HEK293 (cell line): ENCODE measurements around the gene HUNK.
"Not testable (repeated sequence)": the region's sequence is repeated elsewhere in the genome, so short reads cannot be mapped to it uniquely, and the experiment has no call there.

Experiments
- CTCF ChIA-PET: fragments of 350-600 bp; formaldehyde crosslinking; extraction: SDS; loops from one replicate; lab custom pipeline; 2021; ENCODE audit warnings: antibody characterized with exemption; lab: Yijun Ruan, JAX
- POLR2A ChIA-PET: fragments of 300-600 bp; formaldehyde crosslinking; extraction: SDS; loops from one replicate; lab custom pipeline; 2020; ENCODE audit warnings: antibody characterized with exemption, inconsistent platforms; lab: Yijun Ruan, JAX
- H3K27ac ChIP-seq: fragments of 200-500 bp; sonication (Bioruptor generic); 2 replicates; pipeline ENCODE4 v1.5.1; 2014; ENCODE audit warnings: low read depth, low read length, control low read depth, inconsistent platforms; ENCODE audit errors: extremely low read depth
- H3K36me3 ChIP-seq, 2 experiments: fragments of 200-500 bp in 1 of 2; sonication (Bioruptor generic) in 1 of 2; 1 replicate in 1 of 2; 2 replicates in 1 of 2; pipeline ENCODE4 v1.5.1; 2014 to 2017; ENCODE audit warnings: inconsistent platforms in 2 of 2, low read length in 2 of 2; ENCODE audit not compliant: control insufficient read depth in 2 of 2, insufficient read depth in 1 of 2
- H3K4me1 ChIP-seq: fragments of 200-500 bp; sonication (Bioruptor generic); 2 replicates; pipeline ENCODE4 v1.5.1; 2014; ENCODE audit warnings: mild to moderate bottlenecking, low read length, inconsistent platforms; ENCODE audit not compliant: control insufficient read depth, insufficient read depth
- H3K4me3 ChIP-seq: 2 replicates; pipeline ENCODE4 v1.5.1; 2011; ENCODE audit warnings: low read depth, mild to moderate bottlenecking, control low read depth, low read length, moderate library complexity
- H3K9me3 ChIP-seq: fragments of 200-500 bp; sonication (Bioruptor generic); 2 replicates; pipeline ENCODE4 v1.5.1; 2014; ENCODE audit warnings: low read depth, low read length, inconsistent platforms; ENCODE audit not compliant: control insufficient read depth, insufficient read depth
- CTCF ChIP-seq: fragments of 450-650 bp; formaldehyde crosslinking; IDR thresholded peaks from 2 replicates; pipeline ENCODE4 v1.5.1; 2016; ENCODE audit warnings: missing biosample characterization, missing genetic modification characterization
- GFI1B ChIP-seq: fragments of 450-650 bp; formaldehyde crosslinking; IDR thresholded peaks from 2 replicates; pipeline ENCODE4 v1.5.1; 2016; ENCODE audit warnings: missing biosample characterization, missing genetic modification characterization
- HOXA7 ChIP-seq: sonication (generic); formaldehyde crosslinking; IDR thresholded peaks from 2 replicates; pipeline ENCODE4 v1.8.1; 2022; ENCODE audit warnings: missing genetic modification reagents, borderline replicate concordance
- MYNN ChIP-seq: fragments of 450-650 bp; formaldehyde crosslinking; IDR thresholded peaks from 2 replicates; pipeline ENCODE4 v1.5.1; 2016; ENCODE audit warnings: missing biosample characterization, missing genetic modification characterization, borderline replicate concordance
- PRDM6 ChIP-seq: fragments of 450-650 bp; formaldehyde crosslinking; IDR thresholded peaks from 2 replicates; pipeline ENCODE4 v1.5.1; 2017; ENCODE audit warnings: missing biosample characterization, missing genetic modification characterization
- SCRT1 ChIP-seq: fragments of 450-650 bp; formaldehyde crosslinking; IDR thresholded peaks from 2 replicates; pipeline ENCODE4 v1.5.1; 2016; ENCODE audit warnings: missing biosample characterization, missing genetic modification characterization, borderline replicate concordance
- ZNF132 ChIP-seq: fragments of 450-650 bp; formaldehyde crosslinking; IDR thresholded peaks from 2 replicates; pipeline ENCODE4 v1.5.1; 2017; ENCODE audit warnings: missing biosample characterization, missing genetic modification characterization, borderline replicate concordance
- ZNF24 ChIP-seq: fragments of 450-650 bp; formaldehyde crosslinking; IDR thresholded peaks from 2 replicates; pipeline ENCODE4 v1.5.1; 2016; ENCODE audit warnings: missing biosample characterization, missing genetic modification characterization
- ZNF292 ChIP-seq: fragments of 450-650 bp; formaldehyde crosslinking; IDR thresholded peaks from 2 replicates; pipeline ENCODE4 v1.5.1; 2016; ENCODE audit warnings: low read depth, missing biosample characterization, missing genetic modification characterization, borderline replicate concordance
- ZNF341 ChIP-seq: fragments of 450-650 bp; formaldehyde crosslinking; IDR thresholded peaks from 2 replicates; pipeline ENCODE4; 2016; ENCODE audit warnings: low read depth, missing biosample characterization, missing genetic modification characterization
- ZNF37A ChIP-seq: fragments of 450-650 bp; IDR thresholded peaks from 2 replicates; pipeline ENCODE4 v1.5.1; 2018; ENCODE audit warnings: missing biosample characterization, missing genetic modification characterization
- ZNF394 ChIP-seq: fragments of 450-650 bp; formaldehyde crosslinking; IDR thresholded peaks from 2 replicates; pipeline ENCODE4 v1.5.1; 2016; ENCODE audit warnings: missing biosample characterization, missing genetic modification characterization, mild to moderate bottlenecking, moderate library complexity, borderline replicate concordance
- ZNF416 ChIP-seq: fragments of 450-650 bp; formaldehyde crosslinking; IDR thresholded peaks from 2 replicates; pipeline ENCODE4 v1.5.1; 2016; ENCODE audit warnings: missing biosample characterization, missing genetic modification characterization
- ZNF501 ChIP-seq: fragments of 450-650 bp; formaldehyde crosslinking; IDR thresholded peaks from 2 replicates; pipeline ENCODE4 v1.5.1; 2016; ENCODE audit warnings: missing biosample characterization, missing genetic modification characterization
- ZNF514 ChIP-seq: fragments of 450-650 bp; formaldehyde crosslinking; IDR thresholded peaks from 2 replicates; pipeline ENCODE4 v1.5.1; 2016; ENCODE audit warnings: missing biosample characterization, missing genetic modification characterization
- ZNF560 ChIP-seq: fragments of 450-650 bp; formaldehyde crosslinking; IDR thresholded peaks from 2 replicates; pipeline ENCODE4 v1.5.1; 2017; ENCODE audit warnings: missing biosample characterization, missing genetic modification characterization, borderline replicate concordance
- ZNF621 ChIP-seq: fragments of 450-650 bp; formaldehyde crosslinking; IDR thresholded peaks from 2 replicates; pipeline ENCODE4 v1.5.1; 2017; ENCODE audit warnings: missing biosample characterization, missing genetic modification characterization
- ZNF660 ChIP-seq: fragments of 450-650 bp; IDR thresholded peaks from 2 replicates; pipeline ENCODE4 v1.5.1; 2018; ENCODE audit warnings: missing biosample characterization, mild to moderate bottlenecking, missing genetic modification characterization
- ZNF677 ChIP-seq: fragments of 450-650 bp; IDR thresholded peaks from 2 replicates; pipeline ENCODE4 v1.5.0; 2018; ENCODE audit warnings: missing biosample characterization, mild to moderate bottlenecking, missing genetic modification characterization, moderate library complexity
- TF ChIP-seq, protein P1 (sequence below): fragments of 450-650 bp; formaldehyde crosslinking; IDR thresholded peaks from 2 replicates; pipeline ENCODE4 v1.5.1; 2016; ENCODE audit warnings: missing biosample characterization, missing genetic modification characterization
- TF ChIP-seq, protein P2 (sequence below): fragments of 450-650 bp; formaldehyde crosslinking; IDR thresholded peaks from 2 replicates; pipeline ENCODE4 v1.5.1; 2016; ENCODE audit warnings: missing biosample characterization, missing genetic modification characterization, borderline replicate concordance

Gene HUNK

DNA sequence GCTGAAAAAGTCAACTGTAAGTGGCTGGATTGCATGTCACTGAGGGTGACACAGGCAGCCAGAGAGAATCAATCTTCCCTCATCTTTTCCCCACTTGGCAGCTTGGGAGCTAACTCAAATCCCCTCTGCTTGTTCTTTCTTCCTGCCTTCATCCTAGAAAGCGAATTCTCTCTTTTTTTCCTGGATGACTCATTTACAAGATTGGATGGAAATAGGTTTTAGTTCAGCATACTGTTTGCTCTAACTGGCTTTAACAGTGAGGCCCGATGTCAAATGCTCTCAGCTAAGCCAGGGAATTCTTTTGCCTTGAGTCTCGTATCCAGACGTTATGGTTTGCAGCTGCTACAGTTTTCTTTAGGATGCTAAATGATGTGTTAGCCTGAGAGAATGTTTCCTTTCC lies 72.7 kb downstream of the HUNK start:
- H3K9me3 ChIP-seq = no peaks in the 10 kb centered on the region
- peaks cover 0 to 28% of the 10 kb centered on the region in 2 experiments; a peak in 2 of 3 replicates for H3K36me3 ChIP-seq
- CTCF ChIA-PET = interaction anchor here (0.8 to 1.5 kb wide), 2 partner anchors 12 to 46 kb away, joined by 3 to 4 read pairs; no protein-coding TSS in a partner anchor
- H3K4me1 ChIP-seq = no peaks in the 10 kb centered on the region; the same call in none of the 2 replicates
- POLR2A ChIA-PET = no interaction called here
- no peak overlapping the region for H3K4me3 ChIP-seq
- TF ChIP-seq CTCF = no peak
- no peak for TF ChIP-seq ZNF501 (tag by site-specific recombination)
- no peak for TF ChIP-seq ZNF341
- TF ChIP-seq ZNF37A (tag by site-specific recombination) = no peak
- no peak for TF ChIP-seq ZNF621 (tag by site-specific recombination)
- no peak for TF ChIP-seq ZNF292 (tag by site-specific recombination)
- no peak for TF ChIP-seq ZNF560 (tag by site-specific recombination)
- TF ChIP-seq ZNF677 (tag by site-specific recombination) = no peak
- H3K27ac ChIP-seq = no peak overlapping the region

DNA sequence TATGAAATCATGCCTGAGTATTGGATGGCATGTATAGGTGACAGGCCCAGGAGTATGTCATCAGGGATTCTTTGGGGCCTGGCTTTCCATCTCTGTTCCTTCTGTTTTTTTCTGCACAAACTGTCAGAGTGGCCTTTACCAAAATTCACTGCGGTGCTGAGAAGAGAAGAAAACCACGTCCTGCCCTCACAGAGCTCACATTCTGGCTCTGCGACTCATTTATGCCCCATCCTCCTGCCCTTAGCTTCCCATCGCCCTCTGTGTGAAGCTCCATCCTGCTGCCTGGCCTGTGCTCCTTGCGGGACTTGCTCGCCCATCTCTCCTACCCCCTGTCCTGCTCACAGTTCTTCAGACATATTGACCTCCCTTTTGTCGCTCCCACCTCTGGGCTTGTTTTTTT lies 73.4 kb downstream of the HUNK start:
- no peak overlapping the region for H3K27ac ChIP-seq
- CTCF ChIA-PET = interaction anchor here (0.6 to 0.8 kb wide), 2 partner anchors 47 to 424 kb away, joined by 3 read pairs; no protein-coding TSS in a partner anchor
- TF ChIP-seq, protein P1, sequence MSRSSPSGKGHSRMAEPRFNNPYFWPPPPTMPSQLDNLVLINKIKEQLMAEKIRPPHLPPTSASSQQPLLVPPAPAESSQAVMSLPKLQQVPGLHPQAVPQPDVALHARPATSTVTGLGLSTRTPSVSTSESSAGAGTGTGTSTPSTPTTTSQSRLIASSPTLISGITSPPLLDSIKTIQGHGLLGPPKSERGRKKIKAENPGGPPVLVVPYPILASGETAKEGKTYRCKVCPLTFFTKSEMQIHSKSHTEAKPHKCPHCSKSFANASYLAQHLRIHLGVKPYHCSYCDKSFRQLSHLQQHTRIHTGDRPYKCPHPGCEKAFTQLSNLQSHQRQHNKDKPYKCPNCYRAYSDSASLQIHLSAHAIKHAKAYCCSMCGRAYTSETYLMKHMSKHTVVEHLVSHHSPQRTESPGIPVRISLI = no peak
- no peak for TF ChIP-seq ZNF416 (tag by site-specific recombination)
- TF ChIP-seq, all 188 proteins: peak for 0
- POLR2A ChIA-PET = no interaction called here
- Histone ChIP-seq H3K4me3 (no peak overlapping the region), H3K4me1 (no peaks in the 10 kb centered on the region; the same call in none of the 2 replicates), H3K36me3 (peaks cover 0 to 28% of the 10 kb centered on the region in 2 experiments; a peak in 2 of 3 replicates), H3K9me3 (no peaks in the 10 kb centered on the region)

GRCh38 chr21:31946876-31947550 lies 74.2 kb downstream of the HUNK start:
- POLR2A ChIA-PET, H3K4me3 ChIP-seq, H3K4me1 ChIP-seq, H3K27ac ChIP-seq, H3K9me3 ChIP-seq: not testable (repeated sequence)
- CTCF ChIA-PET = interaction anchor here (0.6 kb wide), 1 partner anchor 23 kb away, joined by 3 read pairs; no protein-coding TSS in a partner anchor
- peaks cover 0 to 31% of the 10 kb centered on the region in 2 experiments; a peak in 2 of 3 replicates for H3K36me3 ChIP-seq

GRCh38 chr21:31948676-31949075 lies 75.9 kb downstream of the HUNK start:
- ChIA-PET POLR2A (no interaction called here), CTCF (interaction anchor here (0.8 kb wide), 1 partner anchor 15 kb away, joined by 3 read pairs; no protein-coding TSS in a partner anchor)
- peaks cover 0 to 31% of the 10 kb centered on the region in 2 experiments; a peak in 2 of 3 replicates for H3K36me3 ChIP-seq
- H3K4me1 ChIP-seq = no peaks in the 10 kb centered on the region; the same call in none of the 2 replicates
- no peak overlapping the region for H3K27ac ChIP-seq
- H3K4me3 ChIP-seq = no peak overlapping the region
- H3K9me3 ChIP-seq = no peaks in the 10 kb centered on the region
- TF ChIP-seq ZNF132 (no peak), ZNF514 (tag by site-specific recombination) (no peak), ZNF660 (no peak), ZNF394 (tag by site-specific recombination) (no peak), PRDM6 (tag by site-specific recombination) (no peak), ZNF24 (no peak), MYNN (tag by site-specific recombination) (no peak), GFI1B (tag by site-specific recombination) (no peak), ZNF501 (tag by site-specific recombination) (no peak), SCRT1 (no peak), HOXA7 (CRISPR knock-in tag) (no peak)
- TF ChIP-seq, protein P2, sequence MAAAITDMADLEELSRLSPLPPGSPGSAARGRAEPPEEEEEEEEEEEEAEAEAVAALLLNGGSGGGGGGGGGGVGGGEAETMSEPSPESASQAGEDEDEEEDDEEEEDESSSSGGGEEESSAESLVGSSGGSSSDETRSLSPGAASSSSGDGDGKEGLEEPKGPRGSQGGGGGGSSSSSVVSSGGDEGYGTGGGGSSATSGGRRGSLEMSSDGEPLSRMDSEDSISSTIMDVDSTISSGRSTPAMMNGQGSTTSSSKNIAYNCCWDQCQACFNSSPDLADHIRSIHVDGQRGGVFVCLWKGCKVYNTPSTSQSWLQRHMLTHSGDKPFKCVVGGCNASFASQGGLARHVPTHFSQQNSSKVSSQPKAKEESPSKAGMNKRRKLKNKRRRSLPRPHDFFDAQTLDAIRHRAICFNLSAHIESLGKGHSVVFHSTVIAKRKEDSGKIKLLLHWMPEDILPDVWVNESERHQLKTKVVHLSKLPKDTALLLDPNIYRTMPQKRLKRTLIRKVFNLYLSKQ (tag by site-specific recombination) = no peak
